Esophagus squamous epithelium (tissue), 5 donors: Measurements from ENCODE around the gene SECTM1. TPM values are rescaled to one million over a fixed set of nuclear protein-coding genes. Genes with fewer than 3 reads are reported as not detected.
A peak's percentile ranks its signal among the peaks of the same experiment; 100 is the strongest.

ENCODE experiments used
- DNase-seq: peaks from one replicate; lab custom pipeline; 2025; lab: John Stamatoyannopoulos, UW
- H3K27ac ChIP-seq, 4 donors: fragments of 200-600 bp; sonication (generic); one replicate each; pipeline ENCODE4 v1.5.1; 2016 to 2019; ENCODE audit warnings: mild to moderate bottlenecking in 1 of 4
- H3K27me3 ChIP-seq, 4 donors: fragments of 200-600 bp; sonication (generic); 1 replicate in 3 of 4; 2 replicates in 1 of 4; pipeline versions ENCODE4 v1.5.1 to v1.6.0; 2017 to 2021; ENCODE audit warnings: antibody characterized with exemption in 1 of 4
- H3K36me3 ChIP-seq, 3 donors: fragments of 200-600 bp; sonication (generic); one replicate each; pipeline ENCODE4 v1.5.1; 2016 to 2019
- H3K4me1 ChIP-seq, 3 donors: fragments of 200-600 bp; sonication (generic); one replicate each; pipeline ENCODE4 v1.5.1; 2017 to 2019
- H3K4me3 ChIP-seq, 4 donors: fragments of 200-600 bp; sonication (generic); 1 replicate in 3 of 4; 2 replicates in 1 of 4; pipeline ENCODE4 v1.5.1; 2016 to 2019; ENCODE audit warnings: mild to moderate bottlenecking in 2 of 4, moderate library complexity in 1 of 4
- H3K9me3 ChIP-seq, 3 donors: fragments of 200-600 bp; sonication (generic); one replicate each; pipeline ENCODE4 v1.5.1; 2016 to 2019
- CTCF ChIP-seq, 6 experiments: fragments of 450-650 bp in 4 of 6; fragments of 200-600 bp in 2 of 6; sonication (generic) in 2 of 6; IDR thresholded peaks; one replicate each; pipeline ENCODE4 v1.5.1; 2016 to 2019; ENCODE audit warnings: antibody characterized with exemption in 6 of 6, mild to moderate bottlenecking in 4 of 6, moderate library complexity in 4 of 6
- POLR2A ChIP-seq, 4 donors: fragments of 450-650 bp; IDR thresholded peaks; one replicate each; pipeline ENCODE4 v1.6.1; 2017; ENCODE audit warnings: antibody characterized with exemption in 4 of 4, mild to moderate bottlenecking in 4 of 4, moderate library complexity in 3 of 4
- WGBS, 2 donors: methylation state at CpG; one replicate each; pipeline ENCODE4 v1.1.5; 2018; 5-methylcytosine and 5-hydroxymethylcytosine counted together
- intact Hi-C: fragments of 100-400 bp; cut with DNase I; formaldehyde crosslinking; loops from one replicate; pipeline ENCODE4 v1.15.0; 2022
- total RNA-seq, 4 donors: library from RNA; depleted of rRNA; stranded (reverse); fragments of >200 nt; gene quantifications; one replicate each; pipeline ENCODE4 v1.1.0, GENCODE V29; 2016
- donor health status: DM: yes; HTN: yes; CAD: no.

Gene SECTM1
- total RNA-seq, 4 donors from 2014 or later, result 4.3 to 19.5 (median 6.5) TPM

DNA sequence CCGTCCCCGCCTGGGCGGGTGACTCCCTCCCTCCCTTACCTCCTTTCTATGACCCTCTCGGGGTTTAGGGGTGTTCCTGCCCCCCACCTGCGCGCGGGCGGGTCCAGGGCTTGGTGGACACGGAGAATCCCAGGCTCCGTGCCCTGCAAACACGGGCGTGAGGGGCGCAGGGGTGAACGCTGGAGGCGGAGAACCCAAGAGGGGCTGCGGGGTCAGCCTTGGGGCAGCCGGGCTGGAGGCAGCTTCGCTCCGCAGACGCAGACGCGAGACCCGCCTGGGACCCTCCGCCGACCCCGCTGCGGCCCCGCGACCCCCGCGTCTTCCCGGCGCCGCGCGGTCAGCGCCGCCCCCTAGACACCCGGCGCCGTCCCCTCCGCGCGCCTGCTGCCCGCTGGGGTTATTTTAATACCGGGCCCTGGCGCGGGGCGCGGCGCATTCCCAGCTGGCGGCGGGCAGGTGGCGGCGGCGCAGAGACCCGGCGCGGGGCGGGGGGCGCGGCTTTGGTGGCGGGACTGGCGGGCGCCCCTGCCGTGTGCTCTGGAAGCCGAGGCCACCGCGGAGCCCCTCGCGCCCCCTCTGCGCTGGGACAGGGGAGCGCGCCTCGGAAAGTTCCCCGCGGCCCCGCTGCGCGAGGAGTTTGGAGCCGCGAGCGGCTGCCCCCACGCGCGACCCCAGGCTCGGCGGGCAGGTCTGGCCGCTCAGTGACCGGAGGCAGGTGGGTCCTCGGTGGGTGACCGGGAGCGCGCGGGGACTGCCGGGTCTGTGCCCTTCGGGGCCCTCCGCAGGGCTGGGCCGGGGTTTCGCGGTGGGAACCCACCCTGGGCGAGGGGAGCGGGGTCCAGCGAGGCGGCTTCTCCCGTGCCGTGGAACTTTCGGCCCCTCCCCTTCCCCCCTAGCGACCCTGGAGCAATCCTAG lies 38.0 kb upstream of the SECTM1 start, which contains the start of gene UTS2R:
UTS2R (plus strand) TSS at position 433 of the 916 bp plus-strand sequence. CDS start 2,560 bp downstream, outside the sequence.
- no peaks in the 10 kb centered on the region for H3K9me3 ChIP-seq
- WGBS, 2 donors, result 0% methylated on average over 2 of the region's 109 CpGs; no CpG with 5 or more reads in 1 of the 2 donors
- H3K4me1 ChIP-seq, result peaks cover 15 to 36% (median 21%) of the 10 kb centered on the region in 3 donors
- DNase-seq, result no peak
- H3K27ac ChIP-seq, result peak within 1 kb of the TSS in 1 of 4 donors; percentile 3
- no peak for TF ChIP-seq POLR2A (IDR thresholded peaks at IDR 0.05)
- TF ChIP-seq CTCF (IDR thresholded peaks at IDR 0.05), result no peak
- no peaks in the 10 kb centered on the region for H3K36me3 ChIP-seq
- peak within 1 kb of the TSS in 3 of 4 donors; percentile 29 to 61 (median 36) for H3K4me3 ChIP-seq
- intact Hi-C loops, result no loop called here
- H3K27me3 ChIP-seq, result peaks cover 20 to 94% (median 32%) of the 10 kb centered on the region in 4 donors

- peaks cover 15 to 40% (median 21%) of the 10 kb centered on the region in 3 donors for H3K4me1 ChIP-seq
- DNase-seq, result no peak
- no peak for TF ChIP-seq POLR2A (IDR thresholded peaks at IDR 0.05)
- no peak for TF ChIP-seq CTCF (IDR thresholded peaks at IDR 0.05)
- no peaks in the 10 kb centered on the region for H3K36me3 ChIP-seq
- intact Hi-C loops, result no loop called here
- peak overlapping the region in 3 of 4 donors; percentile 29 to 61 (median 36) for H3K4me3 ChIP-seq
- peaks cover 19 to 90% (median 32%) of the 10 kb centered on the region in 4 donors for H3K27me3 ChIP-seq
- 15 to 33% methylated on average over 11 to 15 of the region's 38 CpGs for WGBS, 2 donors
- H3K9me3 ChIP-seq, result no peaks in the 10 kb centered on the region
- H3K27ac ChIP-seq, result peak overlapping the region in 1 of 4 donors; percentile 3
These were observed 37.1 kb upstream of the SECTM1 start for GRCh38 chr17:82370471-82371332.

GRCh38 chr17:82369211-82369610 lies 35.6 kb upstream of the SECTM1 start:
- Histone ChIP-seq H3K27me3 (peaks cover 7 to 87% (median 31%) of the 10 kb centered on the region in 4 donors), H3K9me3 (no peaks in the 10 kb centered on the region), H3K4me3 (no peak overlapping the region), H3K27ac (no peak overlapping the region), H3K4me1 (peaks cover 15 to 33% (median 21%) of the 10 kb centered on the region in 3 donors), H3K36me3 (no peaks in the 10 kb centered on the region)
- intact Hi-C loops, result no loop called here
- TF ChIP-seq POLR2A (IDR thresholded peaks at IDR 0.05) (no peak), CTCF (IDR thresholded peaks at IDR 0.05) (no peak)
- no peak for DNase-seq
- WGBS, 2 donors, result 47 to 72% methylated on average over 7 of the region's 7 CpGs

DNA sequence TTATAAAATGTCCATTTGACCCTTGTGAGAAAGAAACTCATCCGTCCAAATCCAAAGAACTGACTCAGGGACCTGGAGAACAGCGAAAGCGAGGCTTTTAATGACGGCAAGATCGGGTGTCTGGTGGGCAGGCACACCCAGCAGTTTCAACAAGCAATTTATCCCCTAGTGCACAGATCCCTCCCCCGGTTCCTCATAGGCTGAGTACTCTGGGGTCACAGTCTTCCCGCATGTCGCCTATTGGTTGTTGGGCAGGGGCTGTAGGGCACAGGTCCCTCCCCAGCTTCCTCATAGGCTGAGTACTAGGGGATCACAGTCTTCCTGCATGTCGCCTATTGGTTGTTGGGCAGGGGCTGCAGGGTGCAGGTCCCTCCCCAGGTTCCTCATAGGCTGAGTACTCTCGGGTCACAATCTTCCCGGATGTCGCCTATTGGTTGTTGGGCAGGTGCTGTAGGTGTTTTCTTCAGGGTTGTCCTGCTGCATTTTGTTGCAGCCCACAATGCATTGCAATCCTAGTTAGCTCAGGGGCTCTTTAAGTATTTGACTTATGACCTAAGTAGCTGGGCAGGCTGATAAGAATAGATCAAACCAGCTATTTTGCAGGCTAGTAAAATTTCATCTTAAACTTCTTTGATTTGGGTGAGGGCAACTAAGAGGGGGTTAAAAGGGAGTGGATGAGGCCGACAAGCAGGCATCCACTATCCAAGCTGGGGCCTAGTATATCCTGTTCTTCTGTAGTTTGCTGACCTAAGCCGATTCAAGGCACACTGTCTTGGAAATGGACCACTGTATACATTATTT lies 34.4 kb upstream of the SECTM1 start:
- Histone ChIP-seq H3K36me3 (no peaks in the 10 kb centered on the region), H3K27me3 (peaks cover 6 to 77% (median 29%) of the 10 kb centered on the region in 4 donors), H3K4me3 (no peak overlapping the region), H3K4me1 (peaks cover 15 to 33% (median 21%) of the 10 kb centered on the region in 3 donors), H3K9me3 (no peaks in the 10 kb centered on the region), H3K27ac (no peak overlapping the region)
- TF ChIP-seq POLR2A (IDR thresholded peaks at IDR 0.05), result no peak
- TF ChIP-seq CTCF (IDR thresholded peaks at IDR 0.05), result no peak
- intact Hi-C loops, result no loop called here
- 83 to 89% methylated on average over 11 to 13 of the region's 14 CpGs for WGBS, 2 donors
- no peak for DNase-seq
